Endodermal cell (in vitro differentiated cells): ENCODE measurements around the gene C6orf58. TPM values are rescaled to one million over a fixed set of nuclear protein-coding genes. Genes with fewer than 3 reads are reported as not detected.

ENCODE experiments used
- DNase-seq: peaks from one replicate; pipeline ENCODE4 v3.0.0-alpha.2; 2017
- H3K27ac ChIP-seq: 2 replicates; pipeline ENCODE4 v1.5.1; 2013; ENCODE audit warnings: mild to moderate bottlenecking, low read depth, low read length, moderate library complexity
- H3K27me3 ChIP-seq: 2 replicates; pipeline ENCODE4 v1.6.1; 2013; ENCODE audit warnings: mild to moderate bottlenecking, low read length, moderate library complexity; ENCODE audit not compliant: insufficient read depth, control insufficient read depth, poor library complexity, severe bottlenecking
- H3K36me3 ChIP-seq: 2 replicates; pipeline ENCODE4 v1.7.0; 2013; ENCODE audit warnings: mild to moderate bottlenecking, low read length, moderate library complexity; ENCODE audit not compliant: control insufficient read depth, insufficient read depth
- H3K4me1 ChIP-seq: one replicate; pipeline ENCODE4 v1.7.0; 2013; ENCODE audit warnings: low read length; ENCODE audit not compliant: control insufficient read depth, insufficient read depth
- H3K4me3 ChIP-seq: 2 replicates; pipeline ENCODE4 v1.5.1; 2013; ENCODE audit warnings: mild to moderate bottlenecking, low read length, moderate library complexity
- H3K9ac ChIP-seq: 2 replicates; pipeline ENCODE4 v1.6.1; 2013; ENCODE audit warnings: mild to moderate bottlenecking, low read length, moderate library complexity; ENCODE audit not compliant: poor library complexity, severe bottlenecking; ENCODE audit errors: extremely low read depth
- H3K9me3 ChIP-seq: 2 replicates; pipeline ENCODE4 v1.6.1; 2013; ENCODE audit warnings: mild to moderate bottlenecking, low read length, moderate library complexity; ENCODE audit not compliant: control insufficient read depth
- H3K27ac Mint-ChIP-seq: 2 replicates; pipeline ENCODE4 v1.8.0; 2020; ENCODE audit warnings: mixed read lengths
- H3K27me3 Mint-ChIP-seq: 2 replicates; pipeline ENCODE4 v1.8.0; 2021; ENCODE audit warnings: mild to moderate bottlenecking, mixed read lengths; ENCODE audit not compliant: insufficient read depth
- H3K36me3 Mint-ChIP-seq: 2 replicates; pipeline ENCODE4 v1.8.0; 2020; ENCODE audit warnings: low read depth, mixed read lengths
- H3K4me1 Mint-ChIP-seq: 2 replicates; pipeline ENCODE4 v1.8.0; 2020; ENCODE audit warnings: mixed read lengths
- H3K4me3 Mint-ChIP-seq: 2 replicates; pipeline ENCODE4 v1.8.0; 2020; ENCODE audit warnings: mild to moderate bottlenecking, moderate library complexity, mixed read lengths
- H3K9me3 Mint-ChIP-seq: 2 replicates; pipeline ENCODE4 v1.8.0; 2020; ENCODE audit warnings: mild to moderate bottlenecking, mixed read lengths
- WGBS, 2 experiments: methylation state at CpG; one replicate each; pipeline versions ENCODE4 v1.1.5 to v1.1.7; 2013; ENCODE audit warnings: missing lambda C conversion rate in 2 of 2, mixed read lengths in 1 of 2; ENCODE audit not compliant: insufficient coverage in 1 of 2, insufficient read length in 1 of 2; 5-methylcytosine and 5-hydroxymethylcytosine counted together
- total RNA-seq, 2 donors: library from RNA; stranded (reverse); fragmentation: NEBNext Ultra II Directional in 1 of 2; extraction: Animal tissue kit (Norgen Biotek cat#: 25700) in 1 of 2; gene quantifications; 2 replicates in 1 of 2; 3 replicates in 1 of 2; pipeline ENCODE4 v1.2.1, GENCODE V29; 2021
- TF ChIP-seq, protein P1 (sequence below): fragments of 200-600 bp; sonication (generic); conservative IDR thresholded peaks from 2 replicates; pipeline ENCODE4 v1.5.0; 2021; ENCODE audit warnings: antibody characterized with exemption, mild to moderate bottlenecking

The C6orf58 gene
- total RNA-seq, 2 donors from 2014 or later, result not detected

DNA sequence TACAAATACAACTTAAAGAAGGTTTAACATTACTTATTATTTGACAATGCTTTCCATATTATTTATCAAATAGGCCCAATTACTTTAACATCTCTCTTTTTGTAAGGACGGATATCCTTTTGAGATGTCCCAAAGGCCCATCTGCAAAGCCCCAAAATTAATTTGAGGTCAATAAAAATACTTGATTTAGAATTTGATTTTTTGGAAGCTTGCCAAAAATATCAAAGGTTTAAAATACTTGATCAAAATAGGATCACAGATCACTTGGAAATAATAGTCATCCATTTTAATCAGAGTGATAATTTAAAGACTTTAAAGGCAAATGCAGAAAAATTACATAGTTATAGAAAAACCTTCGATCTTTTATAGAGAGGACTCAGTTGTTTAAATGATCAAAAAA lies 8.1 kb downstream of the C6orf58 start:
- H3K4me1 ChIP-seq, result no peaks in the 10 kb centered on the region
- H3K36me3 Mint-ChIP-seq, result no peaks in the 10 kb centered on the region
- no peak overlapping the region for H3K4me3 ChIP-seq
- no peaks in the 10 kb centered on the region for H3K36me3 ChIP-seq
- DNase-seq, result no peak
- WGBS, 2 experiments, result 88% methylated on average over 2 of the region's 2 CpGs; no CpG with 5 or more reads in 1 of the 2 experiments
- H3K27ac ChIP-seq, result no peak overlapping the region
- no peaks in the 10 kb centered on the region for H3K27me3 ChIP-seq
- no peak overlapping the region for H3K4me3 Mint-ChIP-seq
- no peaks in the 10 kb centered on the region for H3K9me3 Mint-ChIP-seq
- no peak overlapping the region for H3K27ac Mint-ChIP-seq
- H3K4me1 Mint-ChIP-seq, result no peaks in the 10 kb centered on the region
- no peaks in the 10 kb centered on the region for H3K27me3 Mint-ChIP-seq
- H3K9ac ChIP-seq, result no peak overlapping the region
- TF ChIP-seq, protein P1, sequence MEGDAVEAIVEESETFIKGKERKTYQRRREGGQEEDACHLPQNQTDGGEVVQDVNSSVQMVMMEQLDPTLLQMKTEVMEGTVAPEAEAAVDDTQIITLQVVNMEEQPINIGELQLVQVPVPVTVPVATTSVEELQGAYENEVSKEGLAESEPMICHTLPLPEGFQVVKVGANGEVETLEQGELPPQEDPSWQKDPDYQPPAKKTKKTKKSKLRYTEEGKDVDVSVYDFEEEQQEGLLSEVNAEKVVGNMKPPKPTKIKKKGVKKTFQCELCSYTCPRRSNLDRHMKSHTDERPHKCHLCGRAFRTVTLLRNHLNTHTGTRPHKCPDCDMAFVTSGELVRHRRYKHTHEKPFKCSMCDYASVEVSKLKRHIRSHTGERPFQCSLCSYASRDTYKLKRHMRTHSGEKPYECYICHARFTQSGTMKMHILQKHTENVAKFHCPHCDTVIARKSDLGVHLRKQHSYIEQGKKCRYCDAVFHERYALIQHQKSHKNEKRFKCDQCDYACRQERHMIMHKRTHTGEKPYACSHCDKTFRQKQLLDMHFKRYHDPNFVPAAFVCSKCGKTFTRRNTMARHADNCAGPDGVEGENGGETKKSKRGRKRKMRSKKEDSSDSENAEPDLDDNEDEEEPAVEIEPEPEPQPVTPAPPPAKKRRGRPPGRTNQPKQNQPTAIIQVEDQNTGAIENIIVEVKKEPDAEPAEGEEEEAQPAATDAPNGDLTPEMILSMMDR, result no peak
- no peaks in the 10 kb centered on the region for H3K9me3 ChIP-seq

DNA sequence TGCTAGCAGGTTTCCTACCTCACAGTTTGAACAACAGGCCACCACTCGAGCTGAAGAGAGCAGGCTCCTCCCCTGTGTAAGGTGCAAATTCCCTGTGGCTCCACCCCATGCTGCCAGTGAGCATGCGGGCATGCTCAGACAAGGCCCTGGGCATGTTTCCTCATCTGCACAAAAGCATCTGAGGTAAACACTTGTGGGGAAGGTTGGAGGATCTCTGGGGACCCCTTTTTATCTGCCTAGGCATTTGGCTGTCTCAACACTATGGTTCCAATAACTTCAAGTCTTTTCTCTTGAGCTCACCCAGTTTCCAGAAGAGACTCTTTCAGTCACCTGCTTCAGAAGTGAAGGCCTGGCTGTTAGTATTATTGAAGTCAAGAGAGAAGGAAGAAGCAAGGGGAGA lies 9.4 kb downstream of the C6orf58 start:
- Mint-ChIP-seq H3K4me1 (no peaks in the 10 kb centered on the region), H3K36me3 (no peaks in the 10 kb centered on the region), H3K9me3 (no peaks in the 10 kb centered on the region), H3K27me3 (no peaks in the 10 kb centered on the region), H3K27ac (no peak overlapping the region), H3K4me3 (no peak overlapping the region)
- H3K4me3 ChIP-seq, result no peak overlapping the region
- H3K36me3 ChIP-seq, result no peaks in the 10 kb centered on the region
- 76% methylated on average over 2 of the region's 2 CpGs; no CpG with 5 or more reads in 1 of the 2 experiments for WGBS, 2 experiments
- no peaks in the 10 kb centered on the region for H3K9me3 ChIP-seq
- H3K4me1 ChIP-seq, result no peaks in the 10 kb centered on the region
- H3K27me3 ChIP-seq, result no peaks in the 10 kb centered on the region
- peak; percentile 62 for DNase-seq
- H3K9ac ChIP-seq, result no peak overlapping the region
- TF ChIP-seq, protein P1, result no peak
- H3K27ac ChIP-seq, result no peak overlapping the region

DNA sequence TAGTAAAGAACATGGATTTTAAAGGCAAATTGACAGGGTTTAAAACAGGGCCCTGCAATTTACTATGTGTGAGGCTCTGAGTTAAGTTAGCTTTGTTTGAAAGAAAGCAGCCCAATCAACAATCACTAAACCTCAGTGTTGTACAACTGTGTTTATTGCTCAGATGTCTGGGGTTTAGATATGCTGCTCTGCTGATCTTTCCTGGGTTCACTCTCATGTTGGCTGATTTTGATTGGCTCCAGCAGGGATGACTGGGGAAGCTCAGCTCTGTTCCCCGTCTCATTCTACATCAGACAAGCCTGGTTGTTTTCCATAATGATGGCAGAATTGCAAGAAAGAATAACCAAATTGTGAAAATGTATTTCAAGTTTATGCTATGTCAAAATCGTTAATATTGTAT lies 10.9 kb downstream of the C6orf58 start:
- Mint-ChIP-seq H3K4me3 (no peak overlapping the region), H3K36me3 (no peaks in the 10 kb centered on the region)
- TF ChIP-seq, protein P1, result no peak

More for the DNA sequence above, 10.9 kb downstream of the C6orf58 start:
- H3K9me3 ChIP-seq, result peaks cover 3% of the 10 kb centered on the region
- Mint-ChIP-seq H3K27ac (no peak overlapping the region), H3K4me1 (no peaks in the 10 kb centered on the region), H3K27me3 (peaks cover 2% of the 10 kb centered on the region), H3K9me3 (peaks cover 8% of the 10 kb centered on the region)
- H3K4me3 ChIP-seq, result no peak overlapping the region
- no peak overlapping the region for H3K27ac ChIP-seq
- H3K36me3 ChIP-seq, result no peaks in the 10 kb centered on the region
- DNase-seq, result no peak
- no peak overlapping the region for H3K9ac ChIP-seq
- 91 to 93% methylated on average over 2 of the region's 2 CpGs for WGBS, 2 experiments
- H3K27me3 ChIP-seq, result no peaks in the 10 kb centered on the region
- no peaks in the 10 kb centered on the region for H3K4me1 ChIP-seq
